Glomerular visceral epithelial cell (primary cell): ENCODE data around the gene CCDC171.
"Not testable (repeated sequence)": the region's sequence is repeated elsewhere in the genome, so short reads cannot be mapped to it uniquely, and the experiment has no call there.

Source experiments
- DNase-seq: peaks from one replicate; pipeline ENCODE4 v3.0.0-alpha.2; 2016; ENCODE audit errors: extremely low spot score

Gene CCDC171

DNA sequence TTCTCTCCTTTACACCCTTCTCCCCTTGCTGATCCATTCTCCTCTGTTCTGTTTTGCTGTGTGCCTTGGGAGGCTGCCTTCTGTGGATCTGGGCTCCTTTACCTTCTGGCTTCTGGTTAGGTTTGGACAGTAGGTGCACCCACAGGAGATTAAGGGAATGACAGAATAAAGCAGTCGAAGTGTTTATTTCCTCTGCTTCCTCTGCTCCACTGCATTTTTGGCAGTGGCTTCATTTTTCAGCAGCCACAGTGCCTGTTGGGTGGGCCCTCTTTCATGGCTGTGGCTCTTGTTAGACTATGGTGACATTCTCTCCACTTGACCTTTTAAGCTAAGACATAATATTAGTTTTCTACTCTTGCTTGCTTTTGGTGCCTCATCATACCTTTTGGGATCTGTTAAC lies 144.1 kb downstream of the CCDC171 start:
- DNase-seq, result peak; percentile 1

DNA sequence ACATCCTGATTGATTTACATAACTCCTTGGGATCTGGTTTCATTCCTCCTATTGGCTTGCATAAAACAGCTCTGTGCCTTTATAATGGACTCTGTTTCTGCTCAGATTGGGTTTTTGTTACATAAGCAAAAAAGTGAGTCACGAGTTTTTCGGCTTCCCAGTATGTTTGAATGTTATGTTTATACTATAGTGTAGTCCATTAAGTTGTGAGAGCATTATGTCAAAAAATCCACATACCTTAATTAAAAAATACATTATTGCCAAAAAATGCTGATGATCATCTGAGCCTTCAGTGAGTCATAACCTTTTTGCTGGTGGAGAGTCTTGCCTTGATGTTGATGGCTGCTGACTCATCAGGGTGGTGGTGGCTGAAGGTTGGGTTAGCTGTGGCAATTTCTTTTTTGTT lies 144.6 kb downstream of the CCDC171 start:
- DNase-seq, result peak; percentile 48

GRCh38 chr9:15699876-15700559 lies 147.2 kb downstream of the CCDC171 start:
- not testable (repeated sequence) for DNase-seq

DNA sequence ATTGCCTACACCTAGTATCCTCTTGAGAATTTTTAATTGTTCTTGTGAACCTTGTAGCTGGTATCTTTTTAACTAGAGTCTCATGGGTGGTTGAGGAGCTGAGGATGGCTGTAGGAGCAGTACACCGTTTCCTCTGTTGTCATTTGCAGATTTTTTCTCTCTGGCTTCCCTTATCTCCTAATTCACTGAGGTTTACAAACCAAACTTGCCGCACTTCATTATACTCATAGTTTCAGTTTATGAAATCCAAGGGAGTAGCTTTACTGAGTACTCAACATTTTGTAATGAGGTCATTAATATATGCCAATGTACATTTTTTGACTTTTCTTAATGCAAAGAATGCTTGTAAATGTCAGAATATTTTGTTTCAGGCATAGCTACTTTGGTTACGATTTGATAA lies 154.2 kb downstream of the CCDC171 start:
- no peak for DNase-seq

DNA sequence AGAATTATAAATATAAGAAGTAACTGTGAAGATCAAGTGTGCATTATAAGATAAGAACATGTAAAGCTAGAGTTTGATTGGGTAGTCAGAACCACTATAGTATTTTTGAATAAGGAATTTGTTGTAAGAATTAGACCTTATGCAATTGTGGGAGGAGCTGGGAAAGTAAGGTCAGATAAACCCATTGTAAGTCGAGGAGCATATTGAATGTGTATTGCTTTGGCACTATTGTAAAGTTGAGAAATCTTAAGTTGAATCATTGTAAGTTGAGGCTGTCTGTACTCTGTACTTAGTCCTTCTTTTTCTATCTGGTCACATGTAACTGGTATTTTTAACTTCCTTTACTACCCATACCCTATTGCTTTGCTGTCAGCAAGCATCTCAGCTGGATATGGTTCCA lies 158.7 kb downstream of the CCDC171 start:
- DNase-seq, result no peak

DNA sequence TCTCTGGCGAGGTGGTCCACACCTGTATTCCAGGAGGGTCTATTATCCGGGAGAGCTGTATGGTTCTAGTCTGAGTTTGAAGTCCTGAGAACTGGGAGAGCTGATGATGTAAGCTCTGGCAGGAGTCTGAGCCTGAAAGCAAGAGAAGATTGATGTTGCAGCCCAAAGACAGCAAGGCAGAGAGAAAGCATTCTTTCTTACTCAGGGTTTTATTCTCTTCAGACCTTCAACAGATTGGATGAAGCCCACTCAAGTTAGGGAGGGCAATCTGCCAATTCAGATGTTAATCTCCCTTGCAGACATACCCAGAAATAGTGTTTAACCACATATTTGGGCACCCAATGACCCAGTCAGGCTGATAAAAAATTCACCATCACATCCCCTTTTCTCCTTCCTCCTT lies 159.1 kb downstream of the CCDC171 start:
- no peak for DNase-seq

GRCh38 chr9:15714746-15715145 lies 161.9 kb downstream of the CCDC171 start:
- DNase-seq, result no peak

DNA sequence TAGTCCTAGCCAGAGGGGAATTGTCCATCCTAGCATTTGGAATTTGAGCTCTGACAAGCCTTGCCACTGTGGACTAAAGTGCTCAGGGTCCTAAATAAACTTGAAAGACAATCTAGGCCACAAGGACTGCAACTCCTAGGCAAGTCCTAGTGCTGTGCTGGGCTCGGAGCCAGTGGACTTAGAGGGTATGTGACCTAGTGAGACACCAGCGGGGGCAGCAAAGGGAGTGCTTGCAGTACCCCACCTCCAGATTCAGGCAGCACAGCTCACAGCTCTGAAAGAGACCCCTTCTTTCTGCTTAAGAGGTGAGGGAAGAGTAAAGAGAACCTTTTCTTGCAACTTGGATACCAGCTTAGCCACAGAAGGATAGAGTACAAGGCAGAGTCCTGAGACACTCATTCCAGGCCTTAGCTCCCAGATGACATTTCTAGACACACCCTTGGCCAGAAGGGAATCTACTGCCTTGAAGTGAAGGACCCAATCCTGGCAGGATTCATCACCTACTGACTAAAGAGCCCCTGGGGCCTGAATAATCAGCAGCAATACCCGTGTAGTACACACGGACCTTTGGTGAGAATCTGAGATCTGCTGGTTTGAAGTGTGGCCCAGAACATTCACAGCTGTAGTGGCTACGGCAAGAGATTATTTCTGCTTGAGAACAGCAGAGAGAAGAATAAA lies 164.6 kb downstream of the CCDC171 start:
- no peak for DNase-seq

GRCh38 chr9:15718423-15718822 lies 165.6 kb downstream of the CCDC171 start:
- DNase-seq, result no peak

DNA sequence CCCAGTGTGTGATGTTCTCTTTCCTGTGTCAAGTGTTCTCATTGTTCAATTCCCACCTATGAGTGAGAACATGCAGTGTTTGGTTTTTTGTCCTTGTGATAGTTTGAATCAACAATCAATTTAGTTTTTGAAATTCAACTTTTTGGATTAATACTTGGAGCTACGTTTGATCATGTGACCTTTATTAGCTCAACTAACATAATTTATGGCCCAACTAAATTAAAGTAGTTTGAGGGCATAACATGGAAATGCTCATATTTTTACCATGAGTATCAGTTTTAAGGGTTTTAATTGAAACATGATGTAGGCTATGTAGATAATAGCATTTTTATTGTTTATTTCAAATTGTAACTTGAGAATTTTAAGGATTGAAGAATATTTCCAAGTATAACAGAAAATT lies 168.0 kb downstream of the CCDC171 start:
- no peak for DNase-seq

DNA sequence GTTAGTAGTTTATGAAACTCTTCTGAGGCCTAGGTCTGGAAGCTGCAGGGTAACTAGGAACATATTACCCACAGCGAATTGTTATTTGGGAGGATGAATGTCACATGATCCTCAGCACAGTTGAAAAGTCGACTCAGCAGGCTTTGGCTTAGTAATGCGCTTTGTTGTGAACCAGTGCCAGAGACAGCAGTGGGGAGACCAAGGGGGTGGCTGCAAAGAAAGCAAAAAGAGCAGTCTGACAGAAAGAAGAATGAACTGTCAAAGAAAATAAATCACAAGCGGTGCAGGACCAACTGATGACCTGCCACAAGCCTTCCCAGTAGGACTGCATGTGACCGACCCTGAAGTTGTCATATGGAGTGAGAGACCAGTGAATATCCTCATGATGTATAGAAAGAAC lies 170.0 kb downstream of the CCDC171 start:
- no peak for DNase-seq

- no peak for DNase-seq
Observed at GRCh38 chr9:15724016-15724415, 171.2 kb downstream of the CCDC171 start.

DNA sequence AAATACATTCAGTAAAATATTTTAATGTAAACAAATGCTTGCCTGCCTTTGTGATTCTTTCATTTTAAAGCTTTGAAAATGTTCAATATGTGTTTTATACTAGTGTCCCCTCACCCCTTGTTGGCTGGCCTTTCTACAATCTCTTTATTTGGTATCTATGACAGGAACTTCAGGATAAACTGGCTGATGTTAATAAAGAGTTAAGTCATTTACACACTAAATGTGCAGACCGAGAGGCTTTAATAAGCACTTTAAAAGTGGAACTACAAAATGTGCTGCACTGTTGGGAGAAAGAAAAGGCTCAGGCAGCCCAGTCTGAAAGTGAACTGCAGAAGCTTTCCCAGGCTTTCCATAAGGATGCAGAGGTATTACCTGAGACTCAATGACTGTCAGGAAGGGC lies 171.8 kb downstream of the CCDC171 start:
- no peak for DNase-seq

- no peak for DNase-seq
Observed at GRCh38 chr9:15725953-15726352, 173.1 kb downstream of the CCDC171 start.

GRCh38 chr9:15729507-15729906 lies 176.7 kb downstream of the CCDC171 start:
- DNase-seq, result no peak

GRCh38 chr9:15735083-15735857 lies 182.4 kb downstream of the CCDC171 start:
- DNase-seq, result peak; percentile 54

- DNase-seq, result no peak
Observed at GRCh38 chr9:15736569-15736968, 183.7 kb downstream of the CCDC171 start.

DNA sequence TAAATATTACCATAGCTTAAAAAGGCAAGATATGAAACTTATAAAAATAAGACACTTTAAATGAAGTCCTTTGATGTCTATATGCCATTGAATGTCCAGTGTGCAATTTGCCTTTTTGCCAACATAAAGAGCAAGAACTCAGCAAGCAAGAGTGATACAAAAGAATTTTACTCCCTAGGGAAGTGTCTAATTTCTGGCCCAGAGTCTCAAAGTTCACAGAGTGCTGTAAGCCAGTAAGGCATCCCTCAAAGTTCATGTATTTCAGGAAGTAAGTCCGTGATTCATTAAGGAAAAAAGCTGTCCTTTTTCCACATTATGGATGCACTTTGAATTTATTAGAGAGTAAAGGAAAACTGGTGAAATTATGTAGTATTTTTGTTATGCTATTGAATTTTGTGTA lies 185.2 kb downstream of the CCDC171 start:
- DNase-seq, result no peak

- no peak for DNase-seq
Observed at GRCh38 chr9:15741015-15741414, 188.2 kb downstream of the CCDC171 start.

GRCh38 chr9:15743512-15743911 lies 190.7 kb downstream of the CCDC171 start:
- no peak for DNase-seq

DNA sequence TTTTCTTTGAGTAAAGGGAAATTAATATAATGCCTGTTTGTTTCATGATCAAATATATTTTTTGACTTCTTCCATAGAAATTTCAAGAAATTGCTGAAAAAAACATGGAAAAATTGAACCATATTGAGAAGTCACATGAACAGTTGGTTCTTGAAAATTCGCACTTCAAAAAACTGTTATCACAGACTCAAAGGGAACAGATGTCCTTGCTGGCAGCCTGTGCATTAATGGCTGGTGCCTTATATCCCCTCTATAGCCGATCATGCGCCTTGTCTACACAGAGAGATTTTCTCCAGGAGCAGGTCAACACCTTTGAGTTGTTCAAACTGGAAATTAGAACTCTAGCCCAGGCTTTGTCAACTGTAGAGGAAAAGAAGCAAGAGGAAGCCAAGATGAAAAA lies 191.4 kb downstream of the CCDC171 start:
- DNase-seq, result no peak

GRCh38 chr9:15746905-15747304 lies 194.1 kb downstream of the CCDC171 start:
- DNase-seq, result no peak

- DNase-seq, result no peak
Observed at GRCh38 chr9:15755660-15756059, 202.8 kb downstream of the CCDC171 start.
